Measurements from ENCODE around the gene HSPD1.

HSPD1 gene

GRCh38 chr2:197499594-197500502 is at the start of gene HSPD1, which contains the start of gene HSPE1:
TSS of gene HSPD1 (minus strand) at chr2:197499840. CDS start at chr2:197498848, 992 bp downstream.
TSS of gene HSPE1 (plus strand) at chr2:197500379. CDS start at chr2:197500437, 58 bp downstream.
- DNase-seq (ENCODE audit: low spot score): peak; percentile 98

DNA sequence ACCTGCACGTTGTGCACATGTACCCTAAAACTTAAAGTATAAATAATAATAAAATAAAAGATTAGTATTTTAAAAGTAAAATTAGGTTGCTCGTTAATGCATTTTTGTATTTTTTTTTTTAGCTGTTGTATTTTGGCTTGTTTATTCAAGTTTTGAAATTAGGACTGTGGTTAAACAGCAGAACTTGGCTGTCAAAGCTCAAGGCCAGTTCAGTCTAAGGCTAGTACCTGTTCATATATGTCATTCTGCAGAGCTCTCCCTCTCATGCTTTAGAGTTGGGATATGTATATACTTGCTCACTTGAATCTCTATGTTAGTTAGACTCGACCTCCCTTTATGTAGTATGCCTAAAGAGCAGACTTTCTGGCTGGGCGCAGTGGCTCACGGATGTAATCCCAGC is 48.9 kb upstream of the HSPD1 start:
- no peak for DNase-seq (ENCODE audit: low spot score)

- no peak for DNase-seq (ENCODE audit: low spot score)
Observed at GRCh38 chr2:197547163-197547900, 47.7 kb upstream of the HSPD1 start.

GRCh38 chr2:197543206-197543605 is 43.6 kb upstream of the HSPD1 start:
- no peak for DNase-seq (ENCODE audit: low spot score)

- DNase-seq (ENCODE audit: low spot score): no peak
Observed at GRCh38 chr2:197539734-197540133, 40.1 kb upstream of the HSPD1 start.

DNA sequence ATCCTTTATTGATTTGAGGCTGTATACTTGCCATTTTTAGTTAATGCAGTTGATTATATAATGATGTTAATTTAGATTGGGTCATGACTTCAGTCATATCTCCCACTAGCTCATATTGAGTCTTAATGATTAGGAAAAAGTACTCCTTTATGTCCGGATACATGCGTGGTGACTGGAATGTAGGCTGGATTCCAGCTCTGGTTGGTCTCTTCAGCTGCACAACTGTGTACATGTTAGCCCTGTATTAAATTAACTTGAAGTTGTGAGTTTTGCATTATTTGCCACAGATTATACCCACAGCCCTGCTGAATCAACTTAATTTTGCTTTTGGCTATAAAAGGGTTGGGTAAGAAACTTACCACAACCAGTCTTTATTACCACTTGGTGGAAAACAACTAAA is 38.8 kb upstream of the HSPD1 start:
- DNase-seq (ENCODE audit: low spot score): no peak

DNA sequence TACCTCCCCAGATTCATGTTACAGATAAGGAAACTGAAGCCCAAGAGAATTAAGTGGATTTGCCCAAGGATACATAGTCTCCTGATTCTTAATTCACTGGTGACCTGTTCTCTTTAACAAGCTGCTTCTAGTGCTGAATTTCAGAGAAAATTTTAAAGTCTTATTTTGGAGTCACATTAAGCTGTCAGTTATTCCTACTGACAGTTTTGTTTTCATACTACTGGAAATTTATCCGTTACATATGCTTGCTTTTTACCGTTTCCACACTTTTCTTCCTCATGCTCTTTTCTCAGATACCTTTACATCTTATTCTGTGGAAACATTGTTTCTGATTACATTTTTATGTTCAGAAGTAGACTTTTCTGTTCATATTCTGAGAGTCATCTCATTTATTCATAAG is 17.5 kb upstream of the HSPD1 start:
- DNase-seq (ENCODE audit: low spot score): no peak

- peak; percentile 12 for DNase-seq (ENCODE audit: low spot score)
Observed at GRCh38 chr2:197516393-197516761, 16.7 kb upstream of the HSPD1 start.

DNA sequence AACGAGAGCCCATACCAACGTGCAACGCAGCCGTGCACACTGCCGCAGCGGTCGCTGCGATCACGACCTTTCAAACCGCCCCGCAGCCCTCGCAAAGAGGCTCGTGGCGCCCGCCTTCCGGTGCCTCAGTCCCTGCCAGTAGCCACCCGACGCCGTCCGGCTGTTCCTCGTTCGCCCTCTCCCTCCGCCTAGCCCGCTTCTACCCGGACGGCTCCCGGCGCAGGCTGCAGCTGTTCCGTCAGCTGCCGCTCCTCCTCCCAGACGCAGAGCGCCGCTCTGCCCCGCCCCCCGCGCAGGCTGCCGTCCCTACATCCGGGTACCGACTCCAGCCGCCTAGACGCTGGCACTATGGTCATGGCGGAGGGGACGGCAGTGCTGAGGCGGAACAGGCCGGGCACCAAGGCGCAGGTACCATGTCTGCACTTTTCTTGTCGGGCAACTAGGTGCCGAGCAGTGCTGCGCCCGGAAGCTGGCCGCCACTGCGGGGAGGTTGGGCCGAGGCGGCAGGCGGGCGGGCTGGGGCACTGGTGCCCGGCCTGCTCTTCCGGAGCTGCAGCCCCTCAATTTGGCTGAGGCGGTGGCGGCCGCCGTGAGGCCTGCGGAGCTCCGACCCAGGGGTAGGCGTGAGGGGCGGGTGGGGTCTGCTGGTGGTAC is 16.2 kb upstream of the HSPD1 start, which contains the start of gene MOB4:
TSS of gene MOB4 (plus strand) at position 328 of the 654 bp plus-strand sequence. CDS start at position 349, 21 bp downstream.
- DNase-seq (ENCODE audit: low spot score): peak; percentile 93

DNA sequence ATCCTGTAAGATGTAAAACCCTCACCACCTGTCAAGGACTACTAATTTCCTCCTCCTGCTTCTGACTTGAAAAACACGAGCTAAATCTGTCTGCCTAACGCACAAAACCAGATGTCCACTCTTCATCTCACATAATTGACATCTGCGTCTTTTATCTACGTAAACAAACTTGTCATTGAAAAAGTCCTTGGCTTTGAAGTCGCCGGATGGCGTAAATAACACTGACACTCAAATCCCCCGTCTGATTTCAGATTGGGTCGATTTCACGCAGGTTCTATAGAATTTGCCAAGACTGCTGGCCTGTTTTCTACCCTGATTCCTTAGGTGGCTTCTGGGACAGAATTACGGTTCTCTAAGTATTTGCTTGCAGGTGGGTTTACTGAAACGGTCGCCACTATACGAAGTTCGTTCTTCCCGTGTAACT is 15.7 kb upstream of the HSPD1 start:
- DNase-seq (ENCODE audit: low spot score): no peak

DNA sequence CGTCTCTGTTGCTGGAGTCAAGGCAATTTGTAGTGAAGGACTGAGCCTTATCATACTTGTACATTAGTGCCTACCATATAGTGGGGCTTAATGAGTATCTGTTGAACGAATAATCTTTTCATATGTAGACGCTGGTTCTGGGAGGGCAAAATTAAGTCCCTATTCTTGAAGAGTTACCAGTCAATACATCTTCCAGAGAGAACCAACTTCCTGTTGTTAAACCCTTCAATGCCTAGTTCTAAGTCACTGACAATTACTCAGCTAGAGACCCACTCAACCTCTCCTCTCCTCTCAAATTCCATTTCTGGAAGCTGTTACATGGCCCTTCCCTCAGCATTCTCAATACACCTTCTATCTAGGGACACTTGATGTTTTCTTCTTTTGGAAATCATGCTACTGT is 15.1 kb upstream of the HSPD1 start:
- no peak for DNase-seq (ENCODE audit: low spot score)

GRCh38 chr2:197513915-197514314 is 14.3 kb upstream of the HSPD1 start:
- no peak for DNase-seq (ENCODE audit: low spot score)

GRCh38 chr2:197506658-197507057 is 7.0 kb upstream of the HSPD1 start:
- no peak for DNase-seq (ENCODE audit: low spot score)

- no peak for DNase-seq (ENCODE audit: low spot score)
Observed at GRCh38 chr2:197504512-197504911, 4.9 kb upstream of the HSPD1 start.

GRCh38 chr2:197504000-197504399 is 4.4 kb upstream of the HSPD1 start:
- no peak for DNase-seq (ENCODE audit: low spot score)

DNA sequence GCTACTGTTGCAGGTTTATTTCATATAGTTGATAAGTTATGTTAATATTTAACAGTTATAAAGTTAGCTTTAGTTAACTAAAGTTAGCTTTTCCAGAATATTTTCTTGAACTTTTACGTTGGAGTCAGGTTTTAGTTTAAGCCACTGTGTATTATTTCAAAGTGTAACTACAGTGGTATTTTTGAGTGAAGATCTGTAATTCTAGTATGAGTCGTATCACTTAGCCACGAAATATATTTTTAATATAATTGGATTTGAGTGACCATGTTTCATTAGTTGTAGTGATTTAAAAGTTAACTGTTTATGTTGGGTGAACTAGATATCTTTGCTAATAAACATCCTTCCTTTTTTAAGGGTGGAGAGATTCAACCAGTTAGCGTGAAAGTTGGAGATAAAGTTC is 3.0 kb upstream of the HSPD1 start:
- no peak for DNase-seq (ENCODE audit: low spot score)

DNA sequence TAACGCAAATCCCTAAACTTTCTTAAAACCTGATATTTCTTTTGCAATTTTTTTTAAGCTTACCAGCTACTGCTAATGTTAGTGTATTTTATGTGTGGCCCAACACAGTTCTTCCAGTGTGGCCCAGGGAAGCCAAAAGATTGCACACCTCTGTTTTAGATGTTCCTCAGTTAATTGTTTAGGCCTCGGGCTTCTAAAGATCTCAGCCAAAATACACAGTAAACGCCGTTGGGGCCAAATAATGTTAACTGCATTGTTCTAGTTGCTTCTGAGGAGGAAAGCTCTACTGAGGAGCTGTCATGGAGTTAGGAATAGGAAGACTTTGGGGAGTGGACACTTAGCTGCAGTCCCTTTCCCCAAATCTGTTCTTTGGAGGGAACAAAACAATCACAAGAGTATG is 2.6 kb upstream of the HSPD1 start:
- DNase-seq (ENCODE audit: low spot score): no peak

DNA sequence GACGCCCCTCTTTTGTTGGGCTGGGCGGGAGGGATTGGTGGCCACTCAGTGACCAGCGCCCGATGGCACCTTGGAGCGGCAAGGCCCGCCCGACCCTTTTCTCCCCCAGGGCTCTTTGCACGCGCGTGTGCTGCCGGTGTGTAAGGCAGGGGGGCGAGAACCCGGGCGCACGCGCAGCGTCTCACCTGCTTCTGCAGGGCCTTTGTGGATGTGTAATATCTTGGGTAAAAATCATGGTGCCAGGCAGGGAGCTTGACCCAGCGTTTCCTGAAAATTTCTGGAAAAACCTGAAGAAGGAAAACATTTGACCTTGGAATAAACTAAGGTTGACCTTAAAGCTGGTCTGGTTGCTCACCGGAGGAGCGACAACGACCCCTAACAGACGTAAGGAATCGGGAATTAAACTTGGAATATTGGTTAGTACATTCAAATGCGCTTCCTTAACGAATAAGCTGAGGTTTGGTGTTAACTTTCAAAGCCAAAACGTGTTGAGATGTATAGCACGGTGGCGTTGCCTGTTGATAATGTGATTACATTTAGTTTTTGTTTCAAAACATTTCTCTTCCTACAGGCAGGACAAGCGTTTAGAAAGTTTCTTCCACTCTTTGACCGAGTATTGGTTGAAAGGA is 977 bp upstream of the HSPD1 start:
- no peak for DNase-seq (ENCODE audit: low spot score)

- peak; percentile 31 for DNase-seq (ENCODE audit: low spot score)
Observed at GRCh38 chr2:197498937-197499593, 575 bp downstream of the HSPD1 start.

GRCh38 chr2:197498235-197498936 is 1.3 kb downstream of the HSPD1 start:
- DNase-seq (ENCODE audit: low spot score): no peak

- no peak for DNase-seq (ENCODE audit: low spot score)
Observed at GRCh38 chr2:197497326-197497725, 2.3 kb downstream of the HSPD1 start.

All from CD4-positive, alpha-beta T cell treated with Interleukin-15 for 4 hours (primary cell).